Subcutaneous abdominal adipose tissue (tissue), 5 donors: ENCODE measurements around the gene BMPER.

Source experiments
- H3K27ac ChIP-seq: one replicate; pipeline ENCODE4 v1.7.0; 2013; ENCODE audit warnings: low read depth, mild to moderate bottlenecking, inconsistent platforms, low read length, moderate library complexity
- H3K27me3 ChIP-seq, 5 donors: one replicate each; pipeline ENCODE4 v1.7.0; 2013; ENCODE audit warnings: low read length in 5 of 5, inconsistent platforms in 1 of 5; ENCODE audit not compliant: control insufficient read depth in 5 of 5, insufficient read depth in 4 of 5
- H3K36me3 ChIP-seq, 5 donors: one replicate each; pipeline ENCODE4 v1.7.0; 2013; ENCODE audit warnings: low read length in 5 of 5; ENCODE audit not compliant: control insufficient read depth in 5 of 5, insufficient read depth in 5 of 5
- H3K4me1 ChIP-seq, 5 donors: one replicate each; pipeline ENCODE4 v1.7.0; 2013; ENCODE audit warnings: low read length in 5 of 5, mild to moderate bottlenecking in 3 of 5, moderate library complexity in 1 of 5; ENCODE audit not compliant: control insufficient read depth in 5 of 5, insufficient read depth in 5 of 5
- H3K4me3 ChIP-seq, 5 donors: one replicate each; pipeline ENCODE4 v1.7.0; 2013; ENCODE audit warnings: low read length in 5 of 5, low read depth in 1 of 5
- H3K9ac ChIP-seq, 5 donors: one replicate each; pipeline ENCODE4 v1.7.0; 2013; ENCODE audit warnings: low read length in 5 of 5, mild to moderate bottlenecking in 4 of 5, moderate library complexity in 3 of 5
- H3K9me3 ChIP-seq, 5 donors: one replicate each; pipeline ENCODE4 v1.7.0; 2013; ENCODE audit warnings: low read length in 5 of 5; ENCODE audit not compliant: control insufficient read depth in 5 of 5
- donor health status: healthy.
- donor health status: healthy.
- donor health status: healthy.
- donor health status: healthy.
- donor health status: healthy.

The BMPER gene

GRCh38 chr7:34191162-34191561, 285.8 kb downstream of the BMPER start:
- no peaks in the 10 kb centered on the region for H3K27me3 ChIP-seq
- H3K36me3 ChIP-seq, result no peaks in the 10 kb centered on the region
- H3K4me3 ChIP-seq, result no peak overlapping the region
- H3K9ac ChIP-seq, result no peak overlapping the region
- H3K4me1 ChIP-seq, result no peaks in the 10 kb centered on the region
- H3K27ac ChIP-seq, result no peak overlapping the region
- H3K9me3 ChIP-seq, result no peaks in the 10 kb centered on the region

DNA sequence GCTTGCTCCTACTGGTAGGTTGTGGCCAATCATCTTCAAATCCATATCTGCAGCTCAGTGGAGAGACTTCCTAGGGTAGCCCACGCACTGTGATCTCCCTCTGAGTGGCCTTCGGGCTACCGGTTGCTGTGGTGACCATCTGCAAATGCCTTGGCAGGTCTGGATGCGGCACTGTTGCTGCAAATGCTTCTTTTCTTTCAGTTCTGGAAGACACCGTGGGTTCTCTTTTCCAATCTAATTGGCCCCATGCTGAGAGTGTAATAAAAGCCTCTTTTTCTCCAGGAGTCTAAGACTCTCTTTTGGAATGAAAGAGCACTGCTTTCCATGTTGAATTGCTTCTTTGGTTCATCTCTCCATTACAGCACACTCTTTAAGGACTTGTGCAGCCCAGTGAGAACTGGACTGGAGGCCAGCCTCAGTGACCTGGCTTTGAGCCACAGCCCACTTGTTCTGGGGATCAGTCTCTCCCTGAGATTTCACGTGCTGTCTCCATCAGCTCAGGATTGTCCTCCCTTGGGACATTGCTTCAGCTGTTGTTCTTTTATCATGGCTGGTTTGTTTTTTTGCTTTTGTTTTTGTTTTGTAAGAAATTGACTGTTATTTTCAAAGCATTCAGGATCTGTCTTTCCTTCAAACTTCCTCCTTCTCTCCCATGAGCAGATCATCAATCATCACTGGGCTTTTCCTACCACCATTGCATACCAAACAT, 286.6 kb downstream of the BMPER start:
- no peak overlapping the region for H3K4me3 ChIP-seq
- no peaks in the 10 kb centered on the region for H3K4me1 ChIP-seq
- H3K36me3 ChIP-seq, result no peaks in the 10 kb centered on the region
- H3K9ac ChIP-seq, result no peak overlapping the region
- no peak overlapping the region for H3K27ac ChIP-seq
- H3K27me3 ChIP-seq, result no peaks in the 10 kb centered on the region
- no peaks in the 10 kb centered on the region for H3K9me3 ChIP-seq

DNA sequence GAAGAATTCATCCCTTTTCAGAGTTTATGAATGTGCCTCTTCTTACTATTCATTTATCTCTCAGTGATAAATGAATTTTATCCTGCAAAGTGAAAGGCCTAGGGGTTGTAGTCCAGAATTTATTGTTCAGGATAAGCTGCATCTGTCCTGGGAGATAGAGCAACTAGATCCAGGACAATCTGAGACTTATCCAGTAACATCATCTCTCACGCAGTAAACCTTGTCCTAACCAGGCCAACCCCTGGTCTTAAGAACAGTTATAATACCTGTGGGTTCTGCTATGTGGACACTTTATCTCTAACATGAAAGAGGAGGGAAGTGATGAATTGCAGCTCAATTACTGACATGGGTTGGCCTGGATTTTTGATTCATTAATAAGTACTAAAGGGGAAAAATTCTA, 287.6 kb downstream of the BMPER start:
- Histone ChIP-seq H3K36me3 (no peaks in the 10 kb centered on the region), H3K9ac (no peak overlapping the region), H3K4me1 (no peaks in the 10 kb centered on the region), H3K9me3 (no peaks in the 10 kb centered on the region), H3K4me3 (no peak overlapping the region), H3K27ac (no peak overlapping the region), H3K27me3 (no peaks in the 10 kb centered on the region)

DNA sequence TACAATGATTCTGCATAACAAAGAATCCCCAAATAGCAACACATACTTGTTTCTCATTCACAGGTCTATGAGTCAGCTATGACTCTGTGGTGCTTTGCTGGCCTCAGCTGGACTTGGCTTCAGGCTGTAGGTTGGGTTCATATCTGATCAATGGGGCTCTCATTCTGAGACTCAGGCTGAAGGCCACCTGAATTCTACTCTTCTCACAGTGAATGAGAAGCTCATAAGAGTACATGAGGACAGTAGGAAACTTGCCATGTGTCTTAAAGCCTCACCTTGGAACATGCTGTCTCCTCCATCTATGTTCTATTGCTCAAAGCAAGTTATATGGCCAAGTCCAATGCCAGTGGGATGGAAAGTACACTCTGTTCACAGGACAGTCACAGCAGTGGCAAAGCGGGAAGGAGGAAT, 292.9 kb downstream of the BMPER start:
- H3K4me3 ChIP-seq, result no peak overlapping the region
- H3K27me3 ChIP-seq, result no peaks in the 10 kb centered on the region
- no peak overlapping the region for H3K9ac ChIP-seq
- H3K27ac ChIP-seq, result no peak overlapping the region
- H3K36me3 ChIP-seq, result no peaks in the 10 kb centered on the region
- H3K4me1 ChIP-seq, result no peaks in the 10 kb centered on the region
- peaks cover 0 to 2% (median 0%) of the 10 kb centered on the region in 5 donors for H3K9me3 ChIP-seq
